CD14-positive monocyte (primary cell): ENCODE measurements around the gene ZSCAN22. TPM values are rescaled to one million over a fixed set of nuclear protein-coding genes. Genes with fewer than 3 reads are reported as not detected.
A peak's percentile ranks its signal among the peaks of the same experiment; 100 is the strongest.

Source experiments
- DNase-seq, 3 donors: peaks; one replicate each; pipeline ENCODE4 v3.0.0-alpha.2; 2011 to 2022
- H2AFZ ChIP-seq: 2 replicates; pipeline ENCODE4 v1.6.0; 2012; ENCODE audit warnings: mild to moderate bottlenecking, low read depth, low read length, inconsistent platforms; ENCODE audit not compliant: insufficient read depth, poor library complexity, severe bottlenecking
- H3K27ac ChIP-seq, 2 donors: 1 replicate in 1 of 2; 2 replicates in 1 of 2; pipeline ENCODE4 v1.5.1; 2012 to 2013; ENCODE audit warnings: low read length in 2 of 2, control low read depth in 1 of 2, inconsistent platforms in 1 of 2, low read depth in 1 of 2, mild to moderate bottlenecking in 1 of 2
- H3K27me3 ChIP-seq, 2 donors: one replicate each; pipeline versions ENCODE4 v1.6.0 to v1.6.1; 2011 to 2013; ENCODE audit warnings: low read length in 2 of 2; ENCODE audit not compliant: control insufficient read depth in 2 of 2, insufficient read depth in 2 of 2
- H3K36me3 ChIP-seq, 2 donors: replicated peaks in 1 of 2; 1 replicate in 1 of 2; 2 replicates in 1 of 2; pipeline versions ENCODE4 v1.5.1 to v1.6.1; 2012 to 2013; ENCODE audit warnings: low read length in 2 of 2, control low read depth in 1 of 2, inconsistent platforms in 1 of 2, mild to moderate bottlenecking in 1 of 2; ENCODE audit not compliant: insufficient read depth in 2 of 2, control insufficient read depth in 1 of 2
- H3K4me1 ChIP-seq, 2 donors: 1 replicate in 1 of 2; 2 replicates in 1 of 2; pipeline versions ENCODE4 v1.5.1 to v1.6.1; 2012 to 2013; ENCODE audit warnings: low read length in 2 of 2, control low read depth in 1 of 2, inconsistent platforms in 1 of 2, mild to moderate bottlenecking in 1 of 2, moderate library complexity in 1 of 2; ENCODE audit not compliant: insufficient read depth in 2 of 2, control insufficient read depth in 1 of 2
- H3K4me2 ChIP-seq: replicated peaks from 2 replicates; pipeline ENCODE3; 2012; ENCODE audit warnings: low read length, moderate library complexity, mild to moderate bottlenecking; ENCODE audit not compliant: poor library complexity, severe bottlenecking; ENCODE audit errors: extremely low read depth
- H3K4me3 ChIP-seq, 3 experiments: fragments of 200-600 bp in 1 of 3; sonication (generic) in 1 of 3; replicated peaks in 1 of 3; 1 replicate in 2 of 3; 2 replicates in 1 of 3; pipeline ENCODE4 v1.5.1; 2011 to 2013; ENCODE audit warnings: low read length in 3 of 3, mild to moderate bottlenecking in 3 of 3, control low read depth in 2 of 3, low read depth in 2 of 3, inconsistent platforms in 1 of 3, moderate library complexity in 1 of 3
- H3K79me2 ChIP-seq: 2 replicates; pipeline ENCODE4 v1.6.0; 2012; ENCODE audit warnings: mild to moderate bottlenecking, control low read depth, inconsistent platforms, low read length, moderate library complexity; ENCODE audit not compliant: insufficient read depth
- H3K9ac ChIP-seq: 2 replicates; pipeline ENCODE4 v1.6.0; 2017; ENCODE audit warnings: low read length, mild to moderate bottlenecking; ENCODE audit not compliant: insufficient read depth, poor library complexity, severe bottlenecking
- H3K9me3 ChIP-seq, 2 donors: replicated peaks in 1 of 2; 1 replicate in 1 of 2; 2 replicates in 1 of 2; pipeline versions ENCODE4 v1.5.1 to v1.6.1; 2012 to 2013; ENCODE audit warnings: low read length in 2 of 2, control low read depth in 1 of 2; ENCODE audit not compliant: control insufficient read depth in 1 of 2, insufficient read depth in 1 of 2
- H4K20me1 ChIP-seq: 2 replicates; pipeline ENCODE4 v1.6.0; 2012; ENCODE audit warnings: mild to moderate bottlenecking, low read length, control low read depth, moderate library complexity; ENCODE audit not compliant: insufficient read depth
- H3K27ac Mint-ChIP-seq, 7 donors: one replicate each; pipeline ENCODE4 v1.8.0; 2020; ENCODE audit warnings: mild to moderate bottlenecking in 7 of 7, mixed read lengths in 7 of 7, moderate library complexity in 6 of 7, inconsistent platforms in 2 of 7
- H3K27me3 Mint-ChIP-seq, 3 donors: one replicate each; pipeline ENCODE4 v1.8.0; 2021 to 2022; ENCODE audit warnings: low read depth in 3 of 3, mild to moderate bottlenecking in 3 of 3, mixed read lengths in 3 of 3, moderate library complexity in 3 of 3, inconsistent platforms in 1 of 3
- H3K36me3 Mint-ChIP-seq, 2 donors: one replicate each; pipeline ENCODE4 v1.8.0; 2020; ENCODE audit warnings: mixed read lengths in 2 of 2, inconsistent platforms in 1 of 2, mild to moderate bottlenecking in 1 of 2
- H3K4me1 Mint-ChIP-seq: one replicate; pipeline ENCODE4 v1.8.0; 2020; ENCODE audit warnings: mild to moderate bottlenecking, mixed read lengths
- H3K4me3 Mint-ChIP-seq, 2 donors: one replicate each; pipeline ENCODE4 v1.8.0; 2020; ENCODE audit warnings: mild to moderate bottlenecking in 2 of 2, mixed read lengths in 2 of 2, moderate library complexity in 1 of 2
- H3K9me3 Mint-ChIP-seq, 7 donors: one replicate each; pipeline ENCODE4 v1.8.0; 2020 to 2022; ENCODE audit warnings: mixed read lengths in 7 of 7, mild to moderate bottlenecking in 6 of 7, moderate library complexity in 6 of 7, inconsistent platforms in 2 of 7
- WGBS: methylation state at CpG from one replicate; pipeline ENCODE4 v1.1.5; 2013; ENCODE audit warnings: missing lambda C conversion rate; ENCODE audit not compliant: insufficient coverage; 5-methylcytosine and 5-hydroxymethylcytosine counted together
- intact Hi-C, 2 donors: fragments of 100-400 bp; cut with micrococcal nuclease; formaldehyde crosslinking; loops; one replicate each; pipeline versions ENCODE4 v1.15.0 to v1.15.1; 2023
- polyA plus RNA-seq, 3 donors: library from polyadenylated mRNA; depleted of rRNA in 1 of 3; unstranded in 2 of 3; stranded (reverse) in 1 of 3; fragments of 300-500 nt in 2 of 3; fragments of >200 nt in 1 of 3; fragmentation: Illumina TruSeq in 2 of 3; gene quantifications; 1 replicate in 2 of 3; 2 replicates in 1 of 3; pipeline ENCODE4 v1.2.3, GENCODE V29; 2012 to 2021
- TF ChIP-seq, protein P1 (sequence below): fragments of 200-600 bp; IDR thresholded peaks from one replicate; pipeline ENCODE4 v1.8.0; 2022; ENCODE audit warnings: antibody characterized with exemption, mild to moderate bottlenecking

The ZSCAN22 gene
- polyA plus RNA-seq, 3 donors = 0.58 to 1.2 (median 0.99) TPM

DNA sequence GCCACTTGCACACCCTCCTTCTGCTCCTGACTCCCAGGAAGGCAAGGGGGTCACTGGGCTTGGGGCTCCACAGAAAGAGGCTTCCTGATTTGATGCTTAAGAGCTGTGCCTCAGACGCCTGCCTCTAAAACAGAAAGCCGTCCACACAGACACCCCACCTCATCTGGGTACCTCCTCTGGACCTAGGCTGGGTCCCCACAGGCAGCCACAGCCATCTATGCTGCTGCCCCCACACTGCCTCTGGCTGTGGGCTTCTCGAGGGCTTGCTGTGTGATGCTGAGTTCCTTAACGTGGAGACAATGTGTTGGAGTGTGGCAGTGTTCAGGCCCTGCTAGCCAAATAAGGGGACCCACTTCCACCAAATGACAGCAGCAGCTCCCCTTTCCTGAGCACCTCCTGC, 8.5 kb upstream of the ZSCAN22 start:
- Histone ChIP-seq H3K4me1 (no peaks in the 10 kb centered on the region), H3K27ac (no peak overlapping the region), H3K9ac (no peak overlapping the region), H3K4me3 (no peak overlapping the region), H3K36me3 (peaks cover 3 to 28% of the 10 kb centered on the region in 2 donors), H3K9me3 (peaks cover 5 to 18% of the 10 kb centered on the region in 2 donors), H2AFZ (no peak overlapping the region), H4K20me1 (no peaks in the 10 kb centered on the region), H3K79me2 (no peaks in the 10 kb centered on the region), H3K4me2 (no peak overlapping the region), H3K27me3 (no peaks in the 10 kb centered on the region)
- Mint-ChIP-seq H3K27ac (peak overlapping the region in 1 of 7 donors; percentile 32), H3K4me3 (no peak overlapping the region), H3K4me1 (no peaks in the 10 kb centered on the region), H3K27me3 (peaks cover 0 to 5% (median 0%) of the 10 kb centered on the region in 3 donors), H3K9me3 (peaks cover 3 to 14% (median 10%) of the 10 kb centered on the region in 7 donors), H3K36me3 (peaks cover 22 to 32% of the 10 kb centered on the region in 2 donors)
- WGBS = 100% methylated on average over 1 of the region's 4 CpGs
- TF ChIP-seq, protein P1, sequence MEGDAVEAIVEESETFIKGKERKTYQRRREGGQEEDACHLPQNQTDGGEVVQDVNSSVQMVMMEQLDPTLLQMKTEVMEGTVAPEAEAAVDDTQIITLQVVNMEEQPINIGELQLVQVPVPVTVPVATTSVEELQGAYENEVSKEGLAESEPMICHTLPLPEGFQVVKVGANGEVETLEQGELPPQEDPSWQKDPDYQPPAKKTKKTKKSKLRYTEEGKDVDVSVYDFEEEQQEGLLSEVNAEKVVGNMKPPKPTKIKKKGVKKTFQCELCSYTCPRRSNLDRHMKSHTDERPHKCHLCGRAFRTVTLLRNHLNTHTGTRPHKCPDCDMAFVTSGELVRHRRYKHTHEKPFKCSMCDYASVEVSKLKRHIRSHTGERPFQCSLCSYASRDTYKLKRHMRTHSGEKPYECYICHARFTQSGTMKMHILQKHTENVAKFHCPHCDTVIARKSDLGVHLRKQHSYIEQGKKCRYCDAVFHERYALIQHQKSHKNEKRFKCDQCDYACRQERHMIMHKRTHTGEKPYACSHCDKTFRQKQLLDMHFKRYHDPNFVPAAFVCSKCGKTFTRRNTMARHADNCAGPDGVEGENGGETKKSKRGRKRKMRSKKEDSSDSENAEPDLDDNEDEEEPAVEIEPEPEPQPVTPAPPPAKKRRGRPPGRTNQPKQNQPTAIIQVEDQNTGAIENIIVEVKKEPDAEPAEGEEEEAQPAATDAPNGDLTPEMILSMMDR = no peak
- intact Hi-C loops = no loop called here
- no peak for DNase-seq

DNA sequence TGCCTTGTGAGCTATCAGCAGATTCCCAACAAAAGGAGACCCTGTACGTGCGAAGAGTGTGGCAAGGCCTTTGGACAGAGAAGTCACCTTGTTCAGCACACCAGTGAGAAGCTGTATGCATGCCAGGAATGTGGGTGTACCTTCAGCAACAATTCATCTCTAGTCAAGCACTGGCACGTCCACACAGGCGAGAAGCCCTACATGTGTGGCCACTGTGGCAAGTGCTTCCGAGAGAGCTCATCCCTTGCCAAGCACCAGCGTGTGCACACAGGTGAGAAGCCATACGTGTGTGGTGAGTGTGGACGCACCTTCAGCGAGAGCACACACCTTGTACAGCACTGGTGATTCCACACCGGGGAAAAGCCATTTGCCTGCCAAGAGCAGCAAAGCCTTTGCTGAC, 7.6 kb upstream of the ZSCAN22 start:
- Mint-ChIP-seq H3K27ac (peak overlapping the region in 1 of 7 donors; percentile 33), H3K36me3 (peaks cover 19 to 23% of the 10 kb centered on the region in 2 donors), H3K9me3 (peaks cover 0 to 10% (median 6%) of the 10 kb centered on the region in 7 donors), H3K4me1 (no peaks in the 10 kb centered on the region), H3K27me3 (peaks cover 0 to 5% (median 0%) of the 10 kb centered on the region in 3 donors), H3K4me3 (no peak overlapping the region)
- no peaks in the 10 kb centered on the region for H4K20me1 ChIP-seq
- DNase-seq = no peak
- peaks cover 0 to 15% of the 10 kb centered on the region in 2 donors for H3K9me3 ChIP-seq
- over 99% methylated on average over 10 of the region's 10 CpGs for WGBS
- no peaks in the 10 kb centered on the region for H3K27me3 ChIP-seq
- TF ChIP-seq, protein P1 = no peak
- intact Hi-C loops = no loop called here
- no peak overlapping the region for H3K4me2 ChIP-seq
- no peaks in the 10 kb centered on the region for H3K4me1 ChIP-seq
- no peak overlapping the region for H3K27ac ChIP-seq
- H3K79me2 ChIP-seq = no peaks in the 10 kb centered on the region
- no peak overlapping the region for H3K9ac ChIP-seq
- no peak overlapping the region for H2AFZ ChIP-seq
- H3K36me3 ChIP-seq = peaks cover 0 to 19% of the 10 kb centered on the region in 2 donors
- no peak overlapping the region for H3K4me3 ChIP-seq
